ENCODE measurements around the gene AMBRA1.

GRCh38 chr11:46475926-46476545 lies 117.8 kb downstream of the AMBRA1 start:
- TF ChIP-seq CTCF (IDR thresholded peaks at IDR 0.05; ENCODE audit: insufficient read depth, low read length, poor library complexity, severe bottlenecking) (no peak), EZH2phosphoT487 (conservative IDR thresholded peaks at IDR 0.05; ENCODE audit: low read length) (no peak)
